Stimulated activated CD4-positive, alpha-beta T cell treated with anti-CD3 and anti-CD28 coated beads, TNF-alpha, amount 100 ng/mL, for 48 hours (primary cell): ENCODE measurements around the gene LY86.

ENCODE experiments used
- DNase-seq, 3 donors: peaks; one replicate each; pipeline ENCODE4 v3.0.0-alpha.2; 2020; ENCODE audit warnings: low read depth in 3 of 3

The LY86 gene

DNA sequence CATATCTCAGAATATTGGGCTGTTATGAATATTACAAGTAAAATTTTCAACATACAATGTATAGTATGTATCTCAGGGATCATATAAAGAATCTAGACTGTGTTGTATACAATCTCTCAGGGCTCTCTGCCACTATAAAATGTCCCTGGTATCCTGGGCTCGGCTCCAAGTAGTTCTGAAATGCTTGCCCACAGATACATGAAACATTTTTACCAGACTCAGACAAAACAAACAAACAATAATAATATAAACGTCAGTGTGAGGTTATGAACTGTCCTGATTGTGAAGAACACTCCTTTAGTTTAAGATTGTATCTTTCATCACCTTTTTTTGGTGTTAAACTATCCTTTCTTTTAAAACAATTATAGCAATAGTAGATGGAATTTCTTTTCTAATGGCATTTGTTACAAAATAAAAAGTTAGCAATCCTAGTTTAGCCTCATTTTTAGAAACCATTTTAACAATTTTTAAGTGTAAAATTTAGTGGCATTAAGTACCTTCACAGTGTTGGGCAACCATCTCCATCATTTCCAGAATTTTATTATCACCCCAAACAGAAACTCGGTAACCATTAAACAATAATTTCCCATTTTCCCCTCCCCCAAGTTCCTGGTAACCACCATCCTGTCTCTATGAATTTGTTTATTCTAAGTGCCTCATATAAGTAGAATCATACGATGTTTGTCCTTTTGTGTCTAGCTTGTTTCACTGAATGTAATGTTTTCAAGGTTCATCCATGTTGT, 17.4 kb upstream of the LY86 start:
- DNase-seq: no peak

DNA sequence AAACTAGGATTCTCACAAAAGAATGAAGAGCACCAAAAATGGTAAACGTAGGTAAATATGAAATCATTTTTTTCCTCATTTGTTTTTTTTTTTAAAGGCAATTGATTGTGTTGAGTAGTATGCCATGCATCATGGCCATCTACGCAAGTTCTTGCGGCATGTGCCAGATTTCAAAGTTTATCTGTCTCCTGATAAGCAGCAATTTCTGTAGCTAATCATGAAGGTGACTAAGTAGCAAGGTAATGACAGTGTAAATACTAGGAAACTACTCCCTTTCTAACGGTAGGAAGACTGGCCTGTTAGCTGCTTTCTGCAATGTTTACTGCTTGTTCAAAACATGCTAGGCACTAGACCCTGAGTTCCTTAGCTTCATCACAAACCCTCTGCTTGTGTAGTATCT, 13.4 kb upstream of the LY86 start:
- DNase-seq: no peak

GRCh38 chr6:6577735-6578134, 10.8 kb upstream of the LY86 start:
- no peak for DNase-seq

DNA sequence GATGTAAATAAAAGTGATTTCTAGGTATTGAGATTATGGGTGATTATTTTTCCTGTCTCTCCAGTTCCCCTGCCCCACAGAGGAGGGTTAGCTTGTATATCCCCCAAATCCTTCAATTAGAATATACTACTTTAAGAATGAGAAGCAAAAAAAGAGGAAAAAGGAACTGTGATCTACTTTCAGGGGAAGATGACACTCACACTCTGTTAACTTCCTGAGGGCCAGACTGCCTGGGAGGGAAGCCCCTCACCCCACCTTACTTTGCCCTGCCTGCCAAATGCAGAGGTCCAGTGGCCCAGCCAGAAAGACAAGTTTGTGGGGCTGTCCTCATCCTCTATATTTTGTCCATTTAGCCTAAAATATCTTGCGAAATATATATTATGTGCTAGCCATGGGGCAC, 9.2 kb upstream of the LY86 start:
- no peak for DNase-seq

- DNase-seq: no peak
Measured at GRCh38 chr6:6580225-6580856, 8.2 kb upstream of the LY86 start.

DNA sequence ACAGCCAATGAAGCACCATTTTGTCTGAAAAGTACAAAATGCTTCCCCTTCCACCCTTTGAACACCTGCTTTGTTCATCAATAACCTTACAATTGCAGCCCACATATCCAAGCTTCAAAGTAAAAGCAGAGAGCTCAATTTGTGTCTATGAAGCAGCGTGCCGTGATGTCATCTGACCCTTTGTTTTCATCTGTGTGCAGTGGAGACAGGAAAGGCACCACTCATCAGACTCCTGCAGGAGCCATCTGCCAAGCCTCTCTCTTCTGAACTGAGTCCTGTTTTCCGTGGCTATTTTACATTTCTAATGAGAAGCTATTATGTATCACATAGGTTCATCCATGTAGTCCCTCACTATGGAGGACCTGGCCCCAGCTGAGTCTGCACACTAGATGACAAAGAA, 7.5 kb upstream of the LY86 start:
- DNase-seq: no peak

- DNase-seq: no peak
Measured at GRCh38 chr6:6582131-6582530, 6.4 kb upstream of the LY86 start.

GRCh38 chr6:6583836-6584235, 4.7 kb upstream of the LY86 start:
- no peak for DNase-seq

- DNase-seq: no peak
Measured at GRCh38 chr6:6584310-6585002, 4.1 kb upstream of the LY86 start.

GRCh38 chr6:6585003-6585311, 3.6 kb upstream of the LY86 start:
- no peak for DNase-seq

DNA sequence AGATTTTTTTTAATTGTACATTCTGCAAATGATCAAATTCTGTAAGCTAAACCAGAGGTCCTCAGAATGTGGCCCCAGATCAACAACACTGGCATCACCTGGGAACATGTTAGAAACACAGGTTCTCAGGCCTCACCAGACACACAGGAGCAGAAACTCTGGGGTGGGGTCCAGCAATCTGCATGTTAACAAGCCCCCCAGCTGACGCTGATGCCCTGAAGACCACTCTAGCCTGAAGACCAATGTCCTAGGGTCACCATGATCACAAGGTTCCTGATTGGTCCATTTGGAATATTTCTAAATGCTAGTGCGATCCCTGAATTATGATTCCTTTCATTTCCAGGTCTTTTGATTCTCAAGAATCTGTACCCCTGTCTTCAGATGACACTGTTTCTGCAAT, 2.4 kb upstream of the LY86 start:
- DNase-seq: no peak

- DNase-seq: no peak
Measured at GRCh38 chr6:6586671-6587526, 1.6 kb upstream of the LY86 start.

DNA sequence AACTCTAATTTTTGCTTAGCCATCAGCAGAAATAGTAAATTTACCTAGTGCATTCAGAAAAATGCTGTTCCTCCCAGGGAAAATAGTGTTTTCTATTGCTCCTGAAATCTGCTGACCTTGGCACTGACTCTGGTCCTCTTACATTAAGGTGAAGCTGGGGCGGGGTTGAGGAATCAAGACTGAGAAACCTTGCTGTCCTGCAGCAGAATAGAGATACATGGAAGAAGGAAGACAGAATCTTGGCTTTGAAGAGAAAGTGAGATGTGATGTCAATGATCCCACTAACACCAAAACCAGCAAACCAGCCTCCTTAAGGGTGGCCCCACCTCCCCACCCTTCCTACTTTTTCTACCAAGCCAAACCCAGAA, 840 bp upstream of the LY86 start:
- DNase-seq: no peak

GRCh38 chr6:6588924-6589709, 597 bp downstream of the LY86 start:
- no peak for DNase-seq

DNA sequence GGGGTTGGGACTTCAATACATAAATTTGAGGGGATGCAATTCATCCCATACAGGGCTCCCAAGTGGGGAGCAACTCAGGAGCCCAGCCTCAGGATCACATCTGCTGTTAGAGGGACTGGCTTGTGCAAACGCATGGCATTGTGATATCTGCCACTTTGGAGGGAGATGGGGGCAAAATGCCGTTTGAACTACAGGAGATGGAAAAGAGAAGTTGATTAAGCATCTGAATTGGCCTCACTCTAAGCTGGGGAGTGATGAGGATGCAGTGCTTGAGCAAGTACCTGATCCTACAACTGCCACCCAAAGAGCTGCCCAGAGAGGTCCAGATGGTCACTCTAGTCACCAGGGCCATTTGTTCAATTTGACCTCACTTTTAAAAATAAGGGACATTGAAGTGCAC, 2.0 kb downstream of the LY86 start:
- DNase-seq: no peak

- DNase-seq: no peak
Measured at GRCh38 chr6:6591778-6592465, 3.4 kb downstream of the LY86 start.

DNA sequence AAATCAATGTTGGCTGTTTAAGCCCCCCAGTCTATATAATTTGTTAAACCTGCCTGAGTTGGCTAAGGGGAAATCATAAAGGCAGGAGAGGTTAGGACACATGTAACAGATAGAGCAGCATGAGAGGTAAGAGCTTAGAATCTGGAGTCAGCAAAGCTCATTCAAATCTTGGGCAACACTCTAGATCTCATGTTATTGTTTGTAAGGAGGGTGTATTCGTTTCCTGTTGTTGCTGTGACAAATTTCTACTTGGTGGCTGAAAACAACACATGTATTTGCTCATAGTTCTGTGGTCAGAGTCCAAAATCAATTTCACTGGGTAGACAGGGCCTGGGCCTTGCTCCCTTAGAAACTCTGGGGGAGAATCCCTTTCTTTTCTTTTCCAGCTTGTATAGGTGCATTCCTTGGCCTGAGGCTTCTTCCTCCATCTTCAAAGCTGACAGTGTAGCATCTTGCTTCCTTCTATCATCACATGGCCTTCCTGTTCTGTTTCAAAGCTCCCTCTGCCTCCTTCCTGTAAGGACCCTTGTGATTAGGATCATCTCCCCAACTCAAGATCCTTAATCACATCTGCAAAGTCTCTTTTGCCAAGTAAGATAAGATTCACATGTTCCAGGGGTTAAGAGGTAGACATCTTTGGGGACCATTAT, 4.4 kb downstream of the LY86 start:
- DNase-seq: no peak

- no peak for DNase-seq
Measured at GRCh38 chr6:6593867-6594468, 5.4 kb downstream of the LY86 start.

DNA sequence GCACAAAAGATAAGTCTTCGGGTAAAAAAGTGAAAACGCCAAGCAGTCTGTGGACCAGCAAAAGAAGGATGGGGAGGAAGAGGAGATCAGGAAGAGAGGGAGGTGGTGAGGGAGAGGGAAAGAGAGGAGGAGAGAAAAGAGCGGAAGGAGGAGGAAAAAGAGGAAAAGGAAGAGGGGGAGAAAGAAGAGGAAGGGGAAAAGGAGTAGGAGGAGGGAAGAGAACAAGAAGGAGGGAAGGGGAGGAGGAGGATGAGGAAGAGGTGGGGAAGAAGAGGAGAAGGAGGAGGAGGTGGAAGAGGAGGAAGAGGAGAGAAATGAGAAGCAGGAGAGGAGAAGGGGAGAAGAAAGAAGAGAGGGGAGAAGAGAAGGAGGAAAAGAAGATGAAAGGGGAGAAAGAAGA, 6.5 kb downstream of the LY86 start:
- no peak for DNase-seq

- no peak for DNase-seq
Measured at GRCh38 chr6:6595952-6596351, 7.4 kb downstream of the LY86 start.
